GM21529 (cell line): ENCODE data around the gene DSCAM.

Experiments used
- ATAC-seq: cut with Tn5 transposase; IDR thresholded peaks from one replicate; pipeline ENCODE4 v1.9.1; 2021; ENCODE audit not compliant: unreplicated experiment

Gene DSCAM

GRCh38 chr21:40671716-40672115, 175.2 kb downstream of the DSCAM start:
- ATAC-seq: no peak

GRCh38 chr21:40668555-40669275, 178.2 kb downstream of the DSCAM start:
- ATAC-seq: no peak

- no peak for ATAC-seq
These were observed 179.0 kb downstream of the DSCAM start for GRCh38 chr21:40667967-40668366.

- no peak for ATAC-seq
These were observed 184.1 kb downstream of the DSCAM start for GRCh38 chr21:40662889-40663288.

- ATAC-seq: no peak
These were observed 186.5 kb downstream of the DSCAM start for GRCh38 chr21:40660461-40660860.

GRCh38 chr21:40658311-40658710, 188.6 kb downstream of the DSCAM start:
- no peak for ATAC-seq

GRCh38 chr21:40652436-40652835, 194.5 kb downstream of the DSCAM start:
- ATAC-seq: no peak

GRCh38 chr21:40647706-40648105, 199.3 kb downstream of the DSCAM start:
- no peak for ATAC-seq

- no peak for ATAC-seq
These were observed 200.3 kb downstream of the DSCAM start for GRCh38 chr21:40646651-40647050.

GRCh38 chr21:40641042-40641441, 205.9 kb downstream of the DSCAM start:
- ATAC-seq: no peak

- no peak for ATAC-seq
These were observed 206.6 kb downstream of the DSCAM start for GRCh38 chr21:40640266-40640789.

- ATAC-seq: no peak
These were observed 207.3 kb downstream of the DSCAM start for GRCh38 chr21:40639616-40640194.

- no peak for ATAC-seq
These were observed 208.3 kb downstream of the DSCAM start for GRCh38 chr21:40638466-40639251.

GRCh38 chr21:40636026-40636425, 210.9 kb downstream of the DSCAM start:
- ATAC-seq: no peak

- ATAC-seq: no peak
These were observed 211.6 kb downstream of the DSCAM start for GRCh38 chr21:40635391-40635790.

- no peak for ATAC-seq
These were observed 212.8 kb downstream of the DSCAM start for GRCh38 chr21:40634141-40634540.

- ATAC-seq: no peak
These were observed 213.9 kb downstream of the DSCAM start for GRCh38 chr21:40633048-40633447.

- ATAC-seq: no peak
These were observed 215.7 kb downstream of the DSCAM start for GRCh38 chr21:40631211-40631610.

GRCh38 chr21:40625991-40626390, 221.0 kb downstream of the DSCAM start:
- no peak for ATAC-seq

- ATAC-seq: no peak
These were observed 223.4 kb downstream of the DSCAM start for GRCh38 chr21:40623528-40623927.

- no peak for ATAC-seq
These were observed 224.4 kb downstream of the DSCAM start for GRCh38 chr21:40622531-40622930.
